Spleen (tissue), 11 donors: Measurements from ENCODE around the gene MSI1. TPM values are rescaled to one million over a fixed set of nuclear protein-coding genes. Genes with fewer than 3 reads are reported as not detected.

Experiments
- DNase-seq: peaks from one replicate; pipeline ENCODE4 v3.0.0-alpha.2; 2020
- H3K27ac ChIP-seq, 8 donors: fragments of 200-600 bp; sonication (generic) in 7 of 8; 1 replicate in 4 of 8; 2 replicates in 4 of 8; pipeline versions ENCODE4 v1.5.0 to v1.8.0; 2016 to 2021; ENCODE audit warnings: inconsistent platforms in 4 of 8, mild to moderate bottlenecking in 4 of 8, moderate library complexity in 1 of 8
- H3K27me3 ChIP-seq, 7 donors: fragments of 200-600 bp; sonication (generic) in 6 of 7; replicated peaks in 1 of 7; 1 replicate in 4 of 7; 2 replicates in 3 of 7; pipeline versions ENCODE4 v1.5.0 to v1.8.0; 2016 to 2021; ENCODE audit warnings: inconsistent platforms in 3 of 7, mild to moderate bottlenecking in 1 of 7
- H3K36me3 ChIP-seq, 6 donors: fragments of 200-600 bp; sonication (generic) in 5 of 6; 1 replicate in 4 of 6; 2 replicates in 2 of 6; pipeline versions ENCODE4 v1.5.0 to v1.8.0; 2016 to 2021; ENCODE audit warnings: inconsistent platforms in 2 of 6
- H3K4me1 ChIP-seq, 6 donors: fragments of 200-600 bp; sonication (generic) in 5 of 6; 1 replicate in 3 of 6; 2 replicates in 3 of 6; pipeline versions ENCODE4 v1.5.0 to v1.8.0; 2016 to 2021; ENCODE audit warnings: inconsistent platforms in 3 of 6
- H3K4me3 ChIP-seq, 8 donors: fragments of 200-600 bp; sonication (generic) in 7 of 8; 1 replicate in 4 of 8; 2 replicates in 4 of 8; pipeline versions ENCODE4 v1.5.0 to v1.8.0; 2016 to 2021; ENCODE audit warnings: inconsistent platforms in 4 of 8, mild to moderate bottlenecking in 4 of 8, moderate library complexity in 2 of 8
- H3K9me3 ChIP-seq, 8 donors: fragments of 200-600 bp; sonication (generic) in 7 of 8; 1 replicate in 4 of 8; 2 replicates in 4 of 8; pipeline versions ENCODE4 v1.5.0 to v1.8.0; 2016 to 2021; ENCODE audit warnings: inconsistent platforms in 4 of 8
- CTCF ChIP-seq, 11 experiments: fragments of 200-600 bp in 7 of 11; fragments of 450-650 bp in 4 of 11; sonication (generic) in 4 of 11; IDR thresholded peaks in 8 of 11; conservative IDR thresholded peaks in 3 of 11; 1 replicate in 7 of 11; 2 replicates in 4 of 11; pipeline versions ENCODE4 v1.4.0 to v1.8.0; 2016 to 2021; ENCODE audit warnings: antibody characterized with exemption in 11 of 11, inconsistent platforms in 4 of 11, mild to moderate bottlenecking in 1 of 11
- POLR2A ChIP-seq, 3 donors: fragments of 450-650 bp; IDR thresholded peaks; one replicate each; pipeline ENCODE4 v1.5.1; 2017; ENCODE audit warnings: antibody characterized with exemption in 3 of 3, mild to moderate bottlenecking in 1 of 3
- POLR2AphosphoS5 ChIP-seq, 3 donors: sonication (generic); formaldehyde crosslinking; IDR thresholded peaks; one replicate each; pipeline ENCODE4 v1.5.1; 2017; ENCODE audit warnings: antibody characterized with exemption in 3 of 3
- WGBS, 5 donors: extraction: QIAGEN DNeasy Blood & Tissue Kit in 3 of 5; methylation state at CpG; one replicate each; pipeline versions ENCODE4 v1.1.5 to v1.1.7; 2013 to 2018; 5-methylcytosine and 5-hydroxymethylcytosine counted together
- intact Hi-C: fragments of 100-400 bp; cut with DNase I; formaldehyde crosslinking; loops from one replicate; pipeline ENCODE4 v1.15.0; 2023; ENCODE audit warnings: low total_unique reads
- polyA plus RNA-seq, 3 donors: library from polyadenylated mRNA; stranded (reverse); fragments of 200-250 nt; gene quantifications; one replicate each; pipeline ENCODE4 v1.2.1, GENCODE V29; 2013
- total RNA-seq, 7 donors: library from RNA; depleted of rRNA in 3 of 7; stranded (reverse); fragments of >200 nt in 3 of 7; fragmentation: NEBNext Ultra II Directional in 4 of 7; extraction: Animal tissue kit (Norgen Biotek cat#: 25700) in 4 of 7; gene quantifications; one replicate each; pipeline versions ENCODE4 v1.1.0 to v1.2.1, GENCODE V29; 2016 to 2021
- donor health status: healthy with polysubstance abuse.
- donor health status: DM: no; HTN: no; CAD: no; lungs with moderate emphysema.
- donor health status: DM: no; HTN: no; CAD: no.
- donor health status: Bipolar disorder and iron deficiency.
- donor health status: healthy.
- donor health status: DM: no; HTN: no; CAD: no.
- donor health status: DM: yes; HTN: yes; CAD: no.

MSI1 gene
- total and polyA plus RNA-seq, 10 donors: 0.02 to 0.35 (median 0.03) TPM; not detected in 7

GRCh38 chr12:120364487-120364886, 4.5 kb downstream of the MSI1 start:
- intact Hi-C loops: no loop called here
- Histone ChIP-seq H3K4me3 (no peak overlapping the region), H3K27me3 (peaks cover 0 to 97% (median 44%) of the 10 kb centered on the region in 7 donors), H3K9me3 (no peaks in the 10 kb centered on the region), H3K36me3 (no peaks in the 10 kb centered on the region), H3K4me1 (peaks cover 3 to 26% (median 22%) of the 10 kb centered on the region in 6 donors), H3K27ac (no peak overlapping the region)
- WGBS, 5 donors: 73 to 91% (median 82%) methylated on average over 6 of the region's 6 CpGs
- TF ChIP-seq POLR2AphosphoS5 (IDR thresholded peaks at IDR 0.05) (no peak), CTCF (IDR thresholded peaks at IDR 0.05 in 8 of 11, conservative IDR thresholded peaks at IDR 0.05 in 3 of 11) (no peak), POLR2A (IDR thresholded peaks at IDR 0.05) (no peak)
- DNase-seq: no peak

GRCh38 chr12:120363274-120363855, 5.6 kb downstream of the MSI1 start:
- intact Hi-C loops: no loop called here
- TF ChIP-seq POLR2A (IDR thresholded peaks at IDR 0.05): no peak
- TF ChIP-seq CTCF (IDR thresholded peaks at IDR 0.05 in 8 of 11, conservative IDR thresholded peaks at IDR 0.05 in 3 of 11): no peak
- no peak for TF ChIP-seq POLR2AphosphoS5 (IDR thresholded peaks at IDR 0.05)
- DNase-seq: no peak
- Histone ChIP-seq H3K27ac (no peak overlapping the region), H3K9me3 (no peaks in the 10 kb centered on the region), H3K36me3 (no peaks in the 10 kb centered on the region), H3K4me1 (peaks cover 3 to 19% (median 15%) of the 10 kb centered on the region in 6 donors), H3K4me3 (no peak overlapping the region), H3K27me3 (peaks cover 0 to 99% (median 37%) of the 10 kb centered on the region in 7 donors)
- 76 to 86% (median 82%) methylated on average over 8 to 9 of the region's 9 CpGs for WGBS, 5 donors

- intact Hi-C loops: no loop called here
- Histone ChIP-seq H3K27me3 (peaks cover 0 to 95% (median 30%) of the 10 kb centered on the region in 7 donors), H3K9me3 (no peaks in the 10 kb centered on the region), H3K36me3 (no peaks in the 10 kb centered on the region), H3K4me3 (no peak overlapping the region), H3K4me1 (peaks cover under 1 to 12% (median 9%) of the 10 kb centered on the region in 6 donors), H3K27ac (no peak overlapping the region)
- TF ChIP-seq POLR2A (IDR thresholded peaks at IDR 0.05): no peak
- no peak for TF ChIP-seq CTCF (IDR thresholded peaks at IDR 0.05 in 8 of 11, conservative IDR thresholded peaks at IDR 0.05 in 3 of 11)
- no peak for TF ChIP-seq POLR2AphosphoS5 (IDR thresholded peaks at IDR 0.05)
- WGBS, 5 donors: 84 to 93% (median 89%) methylated on average over 14 of the region's 14 CpGs
- no peak for DNase-seq
Observed at GRCh38 chr12:120362516-120363273, 6.3 kb downstream of the MSI1 start.
